WTC11 (cell line): ENCODE results near the gene PAK6. TPM values are rescaled to one million over a fixed set of nuclear protein-coding genes. Genes with fewer than 3 reads are reported as not detected.

Experiments
- ATAC-seq: fragments of 200-7000 bp; cut with Tn5 transposase; 2 replicates; pipeline ENCODE4 v1.10.0; 2021; ENCODE audit warnings: mild to moderate bottlenecking, moderate library complexity
- CTCF ChIA-PET: fragments of 300-600 bp; sonication (Branson Sonifier 250); formaldehyde crosslinking; loops from one replicate; lab custom pipeline; 2021; ENCODE audit warnings: antibody characterized with exemption; lab: Charles Lee
- POLR2A ChIA-PET: fragments of 350-600 bp; sonication (Branson Sonifier 250); formaldehyde crosslinking; loops from one replicate; lab custom pipeline; 2021; ENCODE audit warnings: antibody characterized with exemption; lab: Charles Lee
- DNase-seq: peaks from one replicate; pipeline ENCODE4 v3.0.0; 2021; ENCODE audit warnings: low spot score
- H3K27ac Mint-ChIP-seq: 2 replicates; pipeline ENCODE4 v1.8.0; 2021; ENCODE audit warnings: mixed read lengths
- H3K27me3 Mint-ChIP-seq: 2 replicates; pipeline ENCODE4 v1.8.0; 2021; ENCODE audit warnings: low read depth, mild to moderate bottlenecking, moderate library complexity, mixed read lengths
- H3K36me3 Mint-ChIP-seq: 2 replicates; pipeline ENCODE4 v1.8.0; 2021; ENCODE audit warnings: mixed read lengths
- H3K4me1 Mint-ChIP-seq: 2 replicates; pipeline ENCODE4 v1.8.0; 2022; ENCODE audit warnings: mixed read lengths
- H3K4me3 Mint-ChIP-seq: 2 replicates; pipeline ENCODE4 v1.8.0; 2021; ENCODE audit warnings: mild to moderate bottlenecking, moderate library complexity, mixed read lengths
- H3K9me3 Mint-ChIP-seq: 2 replicates; pipeline ENCODE4 v1.8.0; 2021; ENCODE audit warnings: mixed read lengths
- GABPB1 ChIP-seq: sonication (generic); formaldehyde crosslinking; IDR thresholded peaks from 2 replicates; pipeline ENCODE4 v1.8.1; 2023; ENCODE audit warnings: mild to moderate bottlenecking, missing genetic modification reagents
- IRF2 ChIP-seq: sonication (generic); formaldehyde crosslinking; IDR thresholded peaks from 2 replicates; pipeline ENCODE4 v1.8.0; 2022; ENCODE audit warnings: low read depth, missing genetic modification reagents, borderline replicate concordance
- NFE2L1 ChIP-seq: sonication (generic); formaldehyde crosslinking; IDR thresholded peaks from 2 replicates; pipeline ENCODE4 v1.8.1; 2023; ENCODE audit warnings: missing genetic modification reagents
- NR1H2 ChIP-seq: sonication (generic); formaldehyde crosslinking; IDR thresholded peaks from 2 replicates; pipeline ENCODE4 v1.9.0; 2021; ENCODE audit warnings: mild to moderate bottlenecking, moderate library complexity, missing genetic modification reagents
- SOX15 ChIP-seq: fragments of 250-450 bp; sonication (Bioruptor Pico); IDR thresholded peaks from 2 replicates; pipeline ENCODE4 v1.9.0; 2021; ENCODE audit warnings: mild to moderate bottlenecking
- ZNF416 ChIP-seq: fragments of 250-450 bp; sonication (Bioruptor Pico); IDR thresholded peaks from 2 replicates; pipeline ENCODE4 v1.9.0; 2021; ENCODE audit warnings: mild to moderate bottlenecking, inconsistent platforms
- ZNF671 ChIP-seq: fragments of 250-450 bp; sonication (Bioruptor Pico); IDR thresholded peaks from 2 replicates; pipeline ENCODE4 v1.8.0; 2021; ENCODE audit warnings: mild to moderate bottlenecking
- total RNA-seq: library from RNA; stranded (reverse); gene quantifications from 3 replicates; pipeline ENCODE4 v1.2.3, GENCODE V29; 2021
- TF ChIP-seq, protein P1 (sequence below): sonication (generic); formaldehyde crosslinking; IDR thresholded peaks from 2 replicates; pipeline ENCODE4 v1.8.1; 2022; ENCODE audit warnings: low read depth, mild to moderate bottlenecking, moderate library complexity, missing genetic modification reagents, borderline replicate concordance
- TF ChIP-seq, protein P2 (sequence below): fragments of 250-450 bp; sonication (Bioruptor Pico); IDR thresholded peaks from 2 replicates; pipeline ENCODE4 v1.9.0; 2021; ENCODE audit warnings: mild to moderate bottlenecking
- TF ChIP-seq, protein P3 (sequence below): fragments of 250-450 bp; sonication (Bioruptor Pico); IDR thresholded peaks from 2 replicates; pipeline ENCODE4 v1.9.0; 2021; ENCODE audit warnings: mild to moderate bottlenecking
- TF ChIP-seq, protein P4 (sequence below): sonication (generic); formaldehyde crosslinking; IDR thresholded peaks from 2 replicates; pipeline ENCODE4 v1.8.0; 2022; ENCODE audit warnings: mild to moderate bottlenecking, missing genetic modification reagents
- TF ChIP-seq, protein P5 (sequence below): sonication (generic); formaldehyde crosslinking; IDR thresholded peaks from 2 replicates; pipeline ENCODE4 v1.8.0; 2023; ENCODE audit warnings: missing genetic modification reagents, mild to moderate bottlenecking, borderline replicate concordance

The PAK6 gene
- total RNA-seq, 1 experiment from 2014 or later: 11.7 TPM

DNA sequence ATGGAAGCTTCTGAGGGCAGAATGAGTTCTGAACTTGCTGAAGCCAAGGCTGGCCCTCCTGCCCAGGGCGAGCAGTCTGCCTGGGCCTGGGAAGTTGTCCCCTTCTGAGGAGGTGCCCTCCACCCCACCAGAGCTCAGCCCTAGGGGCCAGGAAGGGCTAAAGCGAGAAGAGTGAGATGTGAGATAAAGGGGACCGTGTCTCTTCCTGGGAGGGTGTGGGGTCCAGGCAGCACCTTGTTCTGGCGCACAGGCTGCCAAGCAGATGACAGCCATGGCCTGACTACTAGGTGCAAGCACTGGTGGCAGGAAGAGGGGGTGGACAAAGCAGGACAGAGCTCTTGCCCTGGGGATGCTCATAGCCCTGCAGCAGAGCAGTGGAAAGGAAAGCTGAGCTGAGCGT is 3.7 kb downstream of the PAK6 start:
- no peak for DNase-seq
- CTCF ChIA-PET: interaction anchor here (1.0 to 7.6 kb wide), 6 partner anchors 12 to 183 kb away, joined by 3 to 153 read pairs (median 6); no protein-coding TSS in a partner anchor
- Mint-ChIP-seq H3K27ac (no peak overlapping the region), H3K4me1 (peaks cover 26% of the 10 kb centered on the region), H3K4me3 (no peak overlapping the region), H3K9me3 (no peaks in the 10 kb centered on the region), H3K27me3 (no peaks in the 10 kb centered on the region), H3K36me3 (no peaks in the 10 kb centered on the region)
- POLR2A ChIA-PET: no interaction called here
- no peak for TF ChIP-seq IRF2 (CRISPR knock-in tag)
- ATAC-seq: no peak

DNA sequence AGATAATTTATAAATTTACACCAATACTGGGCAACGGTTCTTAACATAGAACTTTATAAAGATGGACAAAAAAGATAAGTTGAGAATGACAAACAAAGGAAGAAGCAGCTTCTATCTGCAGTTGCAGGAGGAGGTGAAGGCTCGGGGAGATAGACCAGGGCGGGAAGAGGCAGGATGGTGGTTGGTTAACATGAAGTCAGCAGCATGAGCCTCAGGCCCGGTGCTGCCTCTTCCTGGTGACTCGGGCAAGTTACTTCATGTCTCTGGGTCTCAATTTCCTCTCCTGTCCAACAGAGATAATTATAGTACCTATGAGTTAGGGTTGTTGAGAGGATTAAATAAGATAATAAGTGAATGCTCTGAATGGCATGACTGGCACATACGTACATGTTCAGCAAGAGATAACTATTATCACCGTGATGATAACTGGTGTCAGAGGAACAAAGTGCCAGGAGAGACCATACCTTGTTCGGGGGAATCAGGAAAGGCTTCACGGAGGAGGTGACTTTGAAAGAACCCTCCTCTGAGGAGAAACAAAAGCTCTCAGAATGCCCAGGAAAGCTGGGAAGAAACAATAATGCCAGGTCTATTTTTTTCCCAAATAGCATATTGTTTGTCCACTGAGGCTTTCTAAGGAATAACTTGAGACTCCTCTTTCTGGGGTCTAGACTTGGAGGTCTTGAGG is 4.4 kb downstream of the PAK6 start:
- POLR2A ChIA-PET: interaction anchor here (0.7 kb wide), 1 partner anchor 55 kb away, joined by 3 read pairs; no protein-coding TSS in a partner anchor
- ATAC-seq: no peak
- Mint-ChIP-seq H3K27ac (peak overlapping the region; percentile 61; the same call in 1 of the 2 replicates), H3K27me3 (no peaks in the 10 kb centered on the region), H3K36me3 (no peaks in the 10 kb centered on the region), H3K4me1 (peaks cover 22% of the 10 kb centered on the region), H3K4me3 (no peak overlapping the region), H3K9me3 (no peaks in the 10 kb centered on the region)
- CTCF ChIA-PET: interaction anchor here (0.8 to 7.6 kb wide), 4 partner anchors 15 to 36 kb away, joined by 3 to 153 read pairs (median 6); no protein-coding TSS in a partner anchor
- TF ChIP-seq SOX15 (no peak), NR1H2 (CRISPR knock-in tag) (no peak), ZNF416 (CRISPR knock-in tag) (no peak), GABPB1 (CRISPR knock-in tag) (no peak), NFE2L1 (CRISPR knock-in tag) (no peak), ZNF671 (CRISPR knock-in tag) (no peak)
- TF ChIP-seq, protein P1, sequence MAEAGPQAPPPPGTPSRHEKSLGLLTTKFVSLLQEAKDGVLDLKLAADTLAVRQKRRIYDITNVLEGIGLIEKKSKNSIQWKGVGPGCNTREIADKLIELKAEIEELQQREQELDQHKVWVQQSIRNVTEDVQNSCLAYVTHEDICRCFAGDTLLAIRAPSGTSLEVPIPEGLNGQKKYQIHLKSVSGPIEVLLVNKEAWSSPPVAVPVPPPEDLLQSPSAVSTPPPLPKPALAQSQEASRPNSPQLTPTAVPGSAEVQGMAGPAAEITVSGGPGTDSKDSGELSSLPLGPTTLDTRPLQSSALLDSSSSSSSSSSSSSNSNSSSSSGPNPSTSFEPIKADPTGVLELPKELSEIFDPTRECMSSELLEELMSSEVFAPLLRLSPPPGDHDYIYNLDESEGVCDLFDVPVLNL: no peak
- TF ChIP-seq, protein P2, sequence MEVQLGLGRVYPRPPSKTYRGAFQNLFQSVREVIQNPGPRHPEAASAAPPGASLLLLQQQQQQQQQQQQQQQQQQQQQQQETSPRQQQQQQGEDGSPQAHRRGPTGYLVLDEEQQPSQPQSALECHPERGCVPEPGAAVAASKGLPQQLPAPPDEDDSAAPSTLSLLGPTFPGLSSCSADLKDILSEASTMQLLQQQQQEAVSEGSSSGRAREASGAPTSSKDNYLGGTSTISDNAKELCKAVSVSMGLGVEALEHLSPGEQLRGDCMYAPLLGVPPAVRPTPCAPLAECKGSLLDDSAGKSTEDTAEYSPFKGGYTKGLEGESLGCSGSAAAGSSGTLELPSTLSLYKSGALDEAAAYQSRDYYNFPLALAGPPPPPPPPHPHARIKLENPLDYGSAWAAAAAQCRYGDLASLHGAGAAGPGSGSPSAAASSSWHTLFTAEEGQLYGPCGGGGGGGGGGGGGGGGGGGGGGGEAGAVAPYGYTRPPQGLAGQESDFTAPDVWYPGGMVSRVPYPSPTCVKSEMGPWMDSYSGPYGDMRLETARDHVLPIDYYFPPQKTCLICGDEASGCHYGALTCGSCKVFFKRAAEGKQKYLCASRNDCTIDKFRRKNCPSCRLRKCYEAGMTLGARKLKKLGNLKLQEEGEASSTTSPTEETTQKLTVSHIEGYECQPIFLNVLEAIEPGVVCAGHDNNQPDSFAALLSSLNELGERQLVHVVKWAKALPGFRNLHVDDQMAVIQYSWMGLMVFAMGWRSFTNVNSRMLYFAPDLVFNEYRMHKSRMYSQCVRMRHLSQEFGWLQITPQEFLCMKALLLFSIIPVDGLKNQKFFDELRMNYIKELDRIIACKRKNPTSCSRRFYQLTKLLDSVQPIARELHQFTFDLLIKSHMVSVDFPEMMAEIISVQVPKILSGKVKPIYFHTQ: no peak
- TF ChIP-seq, protein P3, sequence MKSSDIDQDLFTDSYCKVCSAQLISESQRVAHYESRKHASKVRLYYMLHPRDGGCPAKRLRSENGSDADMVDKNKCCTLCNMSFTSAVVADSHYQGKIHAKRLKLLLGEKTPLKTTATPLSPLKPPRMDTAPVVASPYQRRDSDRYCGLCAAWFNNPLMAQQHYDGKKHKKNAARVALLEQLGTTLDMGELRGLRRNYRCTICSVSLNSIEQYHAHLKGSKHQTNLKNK (CRISPR knock-in tag): no peak
- TF ChIP-seq, protein P4, sequence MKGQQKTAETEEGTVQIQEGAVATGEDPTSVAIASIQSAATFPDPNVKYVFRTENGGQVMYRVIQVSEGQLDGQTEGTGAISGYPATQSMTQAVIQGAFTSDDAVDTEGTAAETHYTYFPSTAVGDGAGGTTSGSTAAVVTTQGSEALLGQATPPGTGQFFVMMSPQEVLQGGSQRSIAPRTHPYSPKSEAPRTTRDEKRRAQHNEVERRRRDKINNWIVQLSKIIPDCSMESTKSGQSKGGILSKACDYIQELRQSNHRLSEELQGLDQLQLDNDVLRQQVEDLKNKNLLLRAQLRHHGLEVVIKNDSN: no peak
- TF ChIP-seq, protein P5, sequence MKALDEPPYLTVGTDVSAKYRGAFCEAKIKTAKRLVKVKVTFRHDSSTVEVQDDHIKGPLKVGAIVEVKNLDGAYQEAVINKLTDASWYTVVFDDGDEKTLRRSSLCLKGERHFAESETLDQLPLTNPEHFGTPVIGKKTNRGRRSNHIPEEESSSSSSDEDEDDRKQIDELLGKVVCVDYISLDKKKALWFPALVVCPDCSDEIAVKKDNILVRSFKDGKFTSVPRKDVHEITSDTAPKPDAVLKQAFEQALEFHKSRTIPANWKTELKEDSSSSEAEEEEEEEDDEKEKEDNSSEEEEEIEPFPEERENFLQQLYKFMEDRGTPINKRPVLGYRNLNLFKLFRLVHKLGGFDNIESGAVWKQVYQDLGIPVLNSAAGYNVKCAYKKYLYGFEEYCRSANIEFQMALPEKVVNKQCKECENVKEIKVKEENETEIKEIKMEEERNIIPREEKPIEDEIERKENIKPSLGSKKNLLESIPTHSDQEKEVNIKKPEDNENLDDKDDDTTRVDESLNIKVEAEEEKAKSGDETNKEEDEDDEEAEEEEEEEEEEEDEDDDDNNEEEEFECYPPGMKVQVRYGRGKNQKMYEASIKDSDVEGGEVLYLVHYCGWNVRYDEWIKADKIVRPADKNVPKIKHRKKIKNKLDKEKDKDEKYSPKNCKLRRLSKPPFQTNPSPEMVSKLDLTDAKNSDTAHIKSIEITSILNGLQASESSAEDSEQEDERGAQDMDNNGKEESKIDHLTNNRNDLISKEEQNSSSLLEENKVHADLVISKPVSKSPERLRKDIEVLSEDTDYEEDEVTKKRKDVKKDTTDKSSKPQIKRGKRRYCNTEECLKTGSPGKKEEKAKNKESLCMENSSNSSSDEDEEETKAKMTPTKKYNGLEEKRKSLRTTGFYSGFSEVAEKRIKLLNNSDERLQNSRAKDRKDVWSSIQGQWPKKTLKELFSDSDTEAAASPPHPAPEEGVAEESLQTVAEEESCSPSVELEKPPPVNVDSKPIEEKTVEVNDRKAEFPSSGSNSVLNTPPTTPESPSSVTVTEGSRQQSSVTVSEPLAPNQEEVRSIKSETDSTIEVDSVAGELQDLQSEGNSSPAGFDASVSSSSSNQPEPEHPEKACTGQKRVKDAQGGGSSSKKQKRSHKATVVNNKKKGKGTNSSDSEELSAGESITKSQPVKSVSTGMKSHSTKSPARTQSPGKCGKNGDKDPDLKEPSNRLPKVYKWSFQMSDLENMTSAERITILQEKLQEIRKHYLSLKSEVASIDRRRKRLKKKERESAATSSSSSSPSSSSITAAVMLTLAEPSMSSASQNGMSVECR (CRISPR knock-in tag): no peak
- no peak for DNase-seq
